Measurements from ENCODE around the gene USP25.

GRCh38 chr21:15776818-15777217 lies 47.0 kb downstream of the USP25 start:
- TF ChIP-seq CTCF (IDR thresholded peaks at IDR 0.05) (no peak), POLR2A (IDR thresholded peaks at IDR 0.05) (no peak)

All from testis (tissue), 2 donors.